Measurements from ENCODE around the gene PPM1J.

DNA sequence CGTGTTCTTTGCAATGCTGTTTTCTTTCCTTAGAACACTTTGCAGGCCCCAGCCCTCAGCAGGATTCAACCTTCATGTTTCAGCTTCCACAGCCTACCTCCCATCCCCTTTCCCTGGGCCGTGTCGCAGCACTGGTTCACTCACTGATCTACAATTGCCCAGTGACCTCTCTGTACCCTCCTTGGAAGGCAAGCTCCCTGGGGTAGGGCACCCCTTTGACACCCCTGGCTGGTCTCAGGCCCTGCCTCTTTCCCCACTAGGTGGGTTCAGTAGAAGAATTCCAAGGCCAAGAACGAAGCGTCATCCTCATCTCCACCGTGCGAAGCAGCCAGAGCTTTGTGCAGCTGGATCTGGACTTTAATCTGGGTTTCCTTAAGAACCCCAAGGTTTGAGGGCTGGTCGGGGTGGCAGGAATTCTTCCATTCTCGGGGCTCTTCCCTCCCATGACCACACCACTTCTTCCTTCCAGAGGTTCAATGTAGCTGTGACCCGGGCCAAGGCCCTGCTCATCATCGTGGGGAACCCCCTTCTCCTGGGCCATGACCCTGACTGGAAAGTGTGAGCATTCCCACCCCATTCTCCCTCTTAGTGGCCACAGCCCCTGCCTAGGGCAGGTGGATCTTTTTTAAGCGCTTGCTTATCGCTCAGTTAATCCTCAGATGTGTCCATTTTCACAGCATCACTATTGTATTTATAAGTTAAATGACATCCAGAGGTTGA is 15.5 kb downstream of the PPM1J start:
- TF ChIP-seq POLR2A (IDR thresholded peaks at IDR 0.05) = no peak
- TF ChIP-seq, protein P1, sequence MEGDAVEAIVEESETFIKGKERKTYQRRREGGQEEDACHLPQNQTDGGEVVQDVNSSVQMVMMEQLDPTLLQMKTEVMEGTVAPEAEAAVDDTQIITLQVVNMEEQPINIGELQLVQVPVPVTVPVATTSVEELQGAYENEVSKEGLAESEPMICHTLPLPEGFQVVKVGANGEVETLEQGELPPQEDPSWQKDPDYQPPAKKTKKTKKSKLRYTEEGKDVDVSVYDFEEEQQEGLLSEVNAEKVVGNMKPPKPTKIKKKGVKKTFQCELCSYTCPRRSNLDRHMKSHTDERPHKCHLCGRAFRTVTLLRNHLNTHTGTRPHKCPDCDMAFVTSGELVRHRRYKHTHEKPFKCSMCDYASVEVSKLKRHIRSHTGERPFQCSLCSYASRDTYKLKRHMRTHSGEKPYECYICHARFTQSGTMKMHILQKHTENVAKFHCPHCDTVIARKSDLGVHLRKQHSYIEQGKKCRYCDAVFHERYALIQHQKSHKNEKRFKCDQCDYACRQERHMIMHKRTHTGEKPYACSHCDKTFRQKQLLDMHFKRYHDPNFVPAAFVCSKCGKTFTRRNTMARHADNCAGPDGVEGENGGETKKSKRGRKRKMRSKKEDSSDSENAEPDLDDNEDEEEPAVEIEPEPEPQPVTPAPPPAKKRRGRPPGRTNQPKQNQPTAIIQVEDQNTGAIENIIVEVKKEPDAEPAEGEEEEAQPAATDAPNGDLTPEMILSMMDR (IDR thresholded peaks at IDR 0.05) = no peak

All from esophagus squamous epithelium (tissue), 4 donors.